ENCODE measurements around the gene TAF1C.

GRCh38 chr16:84137769-84138357 is 49.0 kb downstream of the TAF1C start:
- TF ChIP-seq CTCF (IDR thresholded peaks at IDR 0.05) = no peak
- TF ChIP-seq POLR2A (IDR thresholded peaks at IDR 0.05) = no peak
